Endodermal cell (in vitro differentiated cells): Measurements from ENCODE around the gene CLIC3. TPM values are rescaled to one million over a fixed set of nuclear protein-coding genes. Genes with fewer than 3 reads are reported as not detected.

Experiments used
- DNase-seq: peaks from one replicate; pipeline ENCODE4 v3.0.0-alpha.2; 2017
- H3K27ac ChIP-seq: 2 replicates; pipeline ENCODE4 v1.5.1; 2013; ENCODE audit warnings: mild to moderate bottlenecking, low read depth, low read length, moderate library complexity
- H3K27me3 ChIP-seq: 2 replicates; pipeline ENCODE4 v1.6.1; 2013; ENCODE audit warnings: mild to moderate bottlenecking, low read length, moderate library complexity; ENCODE audit not compliant: insufficient read depth, control insufficient read depth, poor library complexity, severe bottlenecking
- H3K36me3 ChIP-seq: 2 replicates; pipeline ENCODE4 v1.7.0; 2013; ENCODE audit warnings: mild to moderate bottlenecking, low read length, moderate library complexity; ENCODE audit not compliant: control insufficient read depth, insufficient read depth
- H3K4me1 ChIP-seq: one replicate; pipeline ENCODE4 v1.7.0; 2013; ENCODE audit warnings: low read length; ENCODE audit not compliant: control insufficient read depth, insufficient read depth
- H3K4me3 ChIP-seq: 2 replicates; pipeline ENCODE4 v1.5.1; 2013; ENCODE audit warnings: mild to moderate bottlenecking, low read length, moderate library complexity
- H3K9ac ChIP-seq: 2 replicates; pipeline ENCODE4 v1.6.1; 2013; ENCODE audit warnings: mild to moderate bottlenecking, low read length, moderate library complexity; ENCODE audit not compliant: poor library complexity, severe bottlenecking; ENCODE audit errors: extremely low read depth
- H3K9me3 ChIP-seq: 2 replicates; pipeline ENCODE4 v1.6.1; 2013; ENCODE audit warnings: mild to moderate bottlenecking, low read length, moderate library complexity; ENCODE audit not compliant: control insufficient read depth
- H3K27ac Mint-ChIP-seq: 2 replicates; pipeline ENCODE4 v1.8.0; 2020; ENCODE audit warnings: mixed read lengths
- H3K27me3 Mint-ChIP-seq: 2 replicates; pipeline ENCODE4 v1.8.0; 2021; ENCODE audit warnings: mild to moderate bottlenecking, mixed read lengths; ENCODE audit not compliant: insufficient read depth
- H3K36me3 Mint-ChIP-seq: 2 replicates; pipeline ENCODE4 v1.8.0; 2020; ENCODE audit warnings: low read depth, mixed read lengths
- H3K4me1 Mint-ChIP-seq: 2 replicates; pipeline ENCODE4 v1.8.0; 2020; ENCODE audit warnings: mixed read lengths
- H3K4me3 Mint-ChIP-seq: 2 replicates; pipeline ENCODE4 v1.8.0; 2020; ENCODE audit warnings: mild to moderate bottlenecking, moderate library complexity, mixed read lengths
- H3K9me3 Mint-ChIP-seq: 2 replicates; pipeline ENCODE4 v1.8.0; 2020; ENCODE audit warnings: mild to moderate bottlenecking, mixed read lengths
- CTCF ChIP-seq: fragments of 200-600 bp; sonication (generic); conservative IDR thresholded peaks from 2 replicates; pipeline ENCODE4 v1.5.0; 2021; ENCODE audit warnings: antibody characterized with exemption, mild to moderate bottlenecking
- WGBS, 2 experiments: methylation state at CpG; one replicate each; pipeline versions ENCODE4 v1.1.5 to v1.1.7; 2013; ENCODE audit warnings: missing lambda C conversion rate in 2 of 2, mixed read lengths in 1 of 2; ENCODE audit not compliant: insufficient coverage in 1 of 2, insufficient read length in 1 of 2; 5-methylcytosine and 5-hydroxymethylcytosine counted together
- total RNA-seq, 2 donors: library from RNA; stranded (reverse); fragmentation: NEBNext Ultra II Directional in 1 of 2; extraction: Animal tissue kit (Norgen Biotek cat#: 25700) in 1 of 2; gene quantifications; 2 replicates in 1 of 2; 3 replicates in 1 of 2; pipeline ENCODE4 v1.2.1, GENCODE V29; 2021

CLIC3 gene
- total RNA-seq, 2 donors from 2014 or later, result 0.46 TPM; not detected in 1

- Mint-ChIP-seq H3K27me3 (peaks cover 4% of the 10 kb centered on the region), H3K9me3 (no peaks in the 10 kb centered on the region), H3K4me3 (no peak overlapping the region), H3K4me1 (peaks cover 3% of the 10 kb centered on the region), H3K27ac (no peak overlapping the region), H3K36me3 (no peaks in the 10 kb centered on the region)
- Histone ChIP-seq H3K27ac (no peak overlapping the region), H3K9ac (no peak overlapping the region), H3K9me3 (no peaks in the 10 kb centered on the region), H3K4me1 (peaks cover 3% of the 10 kb centered on the region), H3K27me3 (no peaks in the 10 kb centered on the region), H3K36me3 (no peaks in the 10 kb centered on the region), H3K4me3 (no peak overlapping the region)
- no peak for DNase-seq
- WGBS, 2 experiments, result 86 to 87% methylated on average over 8 to 14 of the region's 14 CpGs
- TF ChIP-seq CTCF, result no peak
Observed at GRCh38 chr9:136955202-136955942, 41.0 kb downstream of the CLIC3 start.

GRCh38 chr9:136954270-136955083 is 41.9 kb downstream of the CLIC3 start:
- TF ChIP-seq CTCF, result no peak
- no peak overlapping the region for H3K4me3 Mint-ChIP-seq
- no peaks in the 10 kb centered on the region for H3K9me3 Mint-ChIP-seq
- H3K4me1 Mint-ChIP-seq, result peaks cover 4% of the 10 kb centered on the region
- no peak for DNase-seq
- 90 to 97% methylated on average over 16 to 23 of the region's 25 CpGs for whole genome bisulfite sequencing, 2 experiments
- peaks cover 3% of the 10 kb centered on the region for H3K4me1 ChIP-seq
- no peak overlapping the region for H3K27ac Mint-ChIP-seq
- no peaks in the 10 kb centered on the region for H3K27me3 ChIP-seq
- H3K27me3 Mint-ChIP-seq, result peaks cover 4% of the 10 kb centered on the region
- no peak overlapping the region for H3K9ac ChIP-seq
- H3K36me3 Mint-ChIP-seq, result no peaks in the 10 kb centered on the region
- no peak overlapping the region for H3K4me3 ChIP-seq
- no peaks in the 10 kb centered on the region for H3K9me3 ChIP-seq
- H3K27ac ChIP-seq, result no peak overlapping the region
- H3K36me3 ChIP-seq, result no peaks in the 10 kb centered on the region

GRCh38 chr9:136953771-136954269 is 42.5 kb downstream of the CLIC3 start:
- H3K4me1 ChIP-seq, result peaks cover 3% of the 10 kb centered on the region
- H3K9ac ChIP-seq, result no peak overlapping the region
- H3K9me3 Mint-ChIP-seq, result no peaks in the 10 kb centered on the region
- no peak for TF ChIP-seq CTCF
- H3K27ac ChIP-seq, result no peak overlapping the region
- H3K27me3 Mint-ChIP-seq, result peaks cover 4% of the 10 kb centered on the region
- DNase-seq, result no peak
- WGBS, 2 experiments, result 87 to 92% methylated on average over 10 to 19 of the region's 19 CpGs
- H3K27me3 ChIP-seq, result no peaks in the 10 kb centered on the region
- H3K36me3 ChIP-seq, result no peaks in the 10 kb centered on the region
- no peak overlapping the region for H3K4me3 ChIP-seq
- H3K27ac Mint-ChIP-seq, result no peak overlapping the region
- H3K9me3 ChIP-seq, result no peaks in the 10 kb centered on the region
- H3K36me3 Mint-ChIP-seq, result no peaks in the 10 kb centered on the region
- peaks cover 4% of the 10 kb centered on the region for H3K4me1 Mint-ChIP-seq
- H3K4me3 Mint-ChIP-seq, result no peak overlapping the region
